Right lobe of liver (tissue), 6 donors: ENCODE results near the gene WDR82. TPM values are rescaled to one million over a fixed set of nuclear protein-coding genes. Genes with fewer than 3 reads are reported as not detected.
A peak's percentile ranks its signal among the peaks of the same experiment; 100 is the strongest.
"Not testable (repeated sequence)": the region's sequence is repeated elsewhere in the genome, so short reads cannot be mapped to it uniquely, and the experiment has no call there.

Source experiments
- ATAC-seq, 4 donors: fragments of 200-7000 bp; cut with Tn5 transposase; one replicate each; pipeline ENCODE4 v1.9.1; 2020; ENCODE audit warnings: mild to moderate bottlenecking in 4 of 4, moderate library complexity in 4 of 4
- DNase-seq, 3 donors: peaks; one replicate each; pipeline ENCODE4 v3.0.0-alpha.2; 2020
- H3K27ac ChIP-seq, 3 donors: fragments of 200-600 bp; one replicate each; pipeline ENCODE4 v1.8.0; 2022
- H3K27me3 ChIP-seq, 2 donors: fragments of 200-600 bp; one replicate each; pipeline ENCODE4 v1.8.0; 2022
- H3K36me3 ChIP-seq, 4 donors: fragments of 200-600 bp; sonication (generic) in 1 of 4; one replicate each; pipeline versions ENCODE4 v1.5.1 to v1.8.0; 2017 to 2022; ENCODE audit warnings: control low read depth in 1 of 4
- H3K4me1 ChIP-seq, 4 donors: fragments of 200-600 bp; sonication (generic) in 1 of 4; one replicate each; pipeline versions ENCODE4 v1.5.1 to v1.8.0; 2017 to 2022; ENCODE audit warnings: control low read depth in 1 of 4
- H3K4me3 ChIP-seq, 3 donors: fragments of 200-600 bp; one replicate each; pipeline ENCODE4 v1.8.0; 2022
- H3K9me3 ChIP-seq, 4 donors: fragments of 200-600 bp; sonication (generic) in 1 of 4; one replicate each; pipeline versions ENCODE4 v1.5.1 to v1.8.0; 2017 to 2022; ENCODE audit warnings: control low read depth in 1 of 4
- POLR2A ChIP-seq: fragments of 450-650 bp; IDR thresholded peaks from one replicate; pipeline ENCODE4 v1.6.1; 2017; ENCODE audit warnings: antibody characterized with exemption, mild to moderate bottlenecking
- WGBS: methylation state at CpG from one replicate; pipeline ENCODE4 v1.1.6; 2018; ENCODE audit warnings: low coverage, low lambda C conversion rate; ENCODE audit not compliant: insufficient coverage; ENCODE audit errors: missing lambda C conversion rate; 5-methylcytosine and 5-hydroxymethylcytosine counted together
- intact Hi-C, 2 donors: fragments of 100-400 bp; cut with DNase I; formaldehyde crosslinking; loops; one replicate each; pipeline versions ENCODE4 v1.11.2 to v1.14.1; 2022
- total RNA-seq, 6 experiments: library from RNA; depleted of rRNA in 2 of 6; stranded (reverse); fragments of >200 nt in 2 of 6; fragmentation: NEBNext Ultra II Directional in 3 of 6; extraction: Animal tissue kit (Norgen Biotek cat#: 25700) in 3 of 6; gene quantifications; one replicate each; pipeline versions ENCODE4 v1.1.0 to v1.2.4, GENCODE V29; 2016 to 2023
- TF ChIP-seq, protein P1 (sequence below), 4 donors: fragments of 200-600 bp in 3 of 4; fragments of 450-650 bp in 1 of 4; IDR thresholded peaks; one replicate each; pipeline versions ENCODE4 v1.5.1 to v1.8.0; 2016 to 2022; ENCODE audit warnings: antibody characterized with exemption in 4 of 4, mild to moderate bottlenecking in 2 of 4
- donor health status: DM: no; HTN: yes; CAD: no.
- donor health status: DM: no; HTN: no; CAD: no.
- donor health status: DM: no; HTN: no; CAD: no.
- donor health status: DM: no; HTN: yes; CAD: no.
- donor health status: DM: no; HTN: yes; CAD: no.

WDR82 gene
- total RNA-seq, 6 experiments from 2014 or later = 14.1 to 25.2 (median 20.7) TPM

DNA sequence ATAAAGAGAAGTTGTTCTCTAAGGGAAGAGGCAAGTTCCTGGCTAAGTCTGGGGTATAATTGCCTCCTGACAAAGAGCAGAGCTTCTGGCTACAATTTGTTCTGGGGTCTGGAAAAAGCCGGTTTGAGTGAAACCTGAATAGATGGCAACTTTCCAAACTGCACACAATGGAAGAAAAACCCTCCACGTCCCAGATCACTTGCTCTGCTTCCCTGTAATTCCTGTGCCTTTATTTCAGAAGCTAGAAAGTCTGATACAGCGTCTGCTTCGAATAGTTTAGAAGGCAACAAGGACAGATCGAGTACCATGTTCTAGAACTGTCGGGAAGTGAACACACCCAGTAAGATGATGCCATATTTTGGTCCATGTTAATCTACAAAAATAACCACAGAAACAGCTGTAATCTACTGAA is 1.6 kb upstream of the WDR82 start:
- TF ChIP-seq, protein P1, sequence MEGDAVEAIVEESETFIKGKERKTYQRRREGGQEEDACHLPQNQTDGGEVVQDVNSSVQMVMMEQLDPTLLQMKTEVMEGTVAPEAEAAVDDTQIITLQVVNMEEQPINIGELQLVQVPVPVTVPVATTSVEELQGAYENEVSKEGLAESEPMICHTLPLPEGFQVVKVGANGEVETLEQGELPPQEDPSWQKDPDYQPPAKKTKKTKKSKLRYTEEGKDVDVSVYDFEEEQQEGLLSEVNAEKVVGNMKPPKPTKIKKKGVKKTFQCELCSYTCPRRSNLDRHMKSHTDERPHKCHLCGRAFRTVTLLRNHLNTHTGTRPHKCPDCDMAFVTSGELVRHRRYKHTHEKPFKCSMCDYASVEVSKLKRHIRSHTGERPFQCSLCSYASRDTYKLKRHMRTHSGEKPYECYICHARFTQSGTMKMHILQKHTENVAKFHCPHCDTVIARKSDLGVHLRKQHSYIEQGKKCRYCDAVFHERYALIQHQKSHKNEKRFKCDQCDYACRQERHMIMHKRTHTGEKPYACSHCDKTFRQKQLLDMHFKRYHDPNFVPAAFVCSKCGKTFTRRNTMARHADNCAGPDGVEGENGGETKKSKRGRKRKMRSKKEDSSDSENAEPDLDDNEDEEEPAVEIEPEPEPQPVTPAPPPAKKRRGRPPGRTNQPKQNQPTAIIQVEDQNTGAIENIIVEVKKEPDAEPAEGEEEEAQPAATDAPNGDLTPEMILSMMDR (IDR thresholded peaks at IDR 0.05) = no peak
- no peak for TF ChIP-seq POLR2A
- H3K27ac ChIP-seq = peak overlapping the region; percentile 97
- H3K27me3 ChIP-seq = no peaks in the 10 kb centered on the region
- ATAC-seq = no peak
- peaks cover 0 to 56% (median 17%) of the 10 kb centered on the region in 4 donors for H3K4me1 ChIP-seq
- no peak overlapping the region for H3K4me3 ChIP-seq
- 57% methylated on average over 6 of the region's 6 CpGs for WGBS
- intact Hi-C loops = no loop called here
- DNase-seq = no peak
- no peaks in the 10 kb centered on the region for H3K9me3 ChIP-seq
- no peaks in the 10 kb centered on the region for H3K36me3 ChIP-seq

DNA sequence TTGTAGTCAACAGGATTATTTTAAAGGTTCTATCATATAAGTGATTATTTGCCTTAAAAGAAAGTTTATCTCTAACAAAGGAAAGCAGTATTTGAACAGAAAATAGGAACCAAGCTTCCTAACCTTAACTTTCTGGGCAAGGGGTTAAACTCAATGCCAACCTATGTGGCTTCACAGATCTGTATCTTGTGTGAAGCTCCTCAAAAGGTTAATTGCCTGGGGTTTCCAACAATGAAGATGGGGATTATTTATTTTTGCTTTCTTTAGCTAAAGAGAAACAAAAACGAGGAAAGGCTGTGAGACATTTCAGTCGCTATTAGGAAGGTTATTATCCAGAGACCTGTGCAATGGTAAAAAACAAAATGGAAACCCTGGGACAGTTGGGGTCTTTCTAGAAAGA is 1.1 kb upstream of the WDR82 start:
- Histone ChIP-seq H3K4me1 (peaks cover 0 to 53% (median 17%) of the 10 kb centered on the region in 4 donors), H3K9me3 (no peaks in the 10 kb centered on the region), H3K4me3 (no peak overlapping the region), H3K27ac (peak overlapping the region; percentile 97), H3K36me3 (no peaks in the 10 kb centered on the region), H3K27me3 (no peaks in the 10 kb centered on the region)
- DNase-seq = no peak
- no peak for TF ChIP-seq POLR2A
- TF ChIP-seq, protein P1 (IDR thresholded peaks at IDR 0.05) = no peak
- WGBS = 25% methylated on average over 2 of the region's 2 CpGs
- ATAC-seq = no peak
- intact Hi-C loops = loop anchor here in 1 of 2 donors (5.0 kb wide), 1 partner anchor 42 kb away; the partner anchor contains the start of gene TWF2

DNA sequence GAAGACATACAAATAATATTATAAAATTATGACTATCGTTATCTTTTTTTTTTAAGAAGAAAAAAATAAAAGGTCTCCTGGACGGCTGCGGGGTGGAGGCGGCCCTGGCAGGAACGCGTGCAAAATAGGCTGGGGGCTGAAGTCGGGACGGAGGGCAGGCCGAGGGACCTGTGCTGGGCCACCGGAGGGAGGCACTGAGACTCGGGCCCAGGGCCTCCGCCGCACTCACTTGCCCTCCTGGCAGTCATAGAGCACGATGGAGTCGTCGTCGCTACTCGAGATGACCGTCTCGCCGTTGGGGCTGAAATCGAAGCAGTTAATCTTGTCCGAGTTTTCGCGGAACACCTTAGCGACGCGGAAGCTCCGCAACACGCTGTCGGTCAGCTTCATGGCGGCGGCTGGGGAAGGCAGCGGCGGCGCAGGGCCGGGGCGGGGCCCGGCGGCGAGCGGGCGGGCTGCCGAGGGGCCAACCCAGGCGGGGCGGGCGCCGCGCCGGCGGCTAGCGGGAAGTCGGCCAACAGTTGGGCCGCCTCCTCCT is 408 bp downstream of the WDR82 start:
- Histone ChIP-seq H3K9me3 (no peaks in the 10 kb centered on the region), H3K27me3 (no peaks in the 10 kb centered on the region), H3K36me3 (peaks cover 0 to under 1% (median 0%) of the 10 kb centered on the region in 4 donors), H3K4me1 (peaks cover 0 to 49% (median 16%) of the 10 kb centered on the region in 4 donors), H3K27ac (peak overlapping the region; percentile 97), H3K4me3 (peak overlapping the region; percentile 84 to 97 (median 90))
- TF ChIP-seq, protein P1 (IDR thresholded peaks at IDR 0.05) = peak; percentile 23 to 39 (median 34)
- TF ChIP-seq POLR2A = no peak
- peak; percentile 55 to 78 (median 75) for ATAC-seq
- no peak for DNase-seq
- intact Hi-C loops = loop anchor here in 1 of 2 donors (5.0 kb wide), 1 partner anchor 41 kb away; the partner anchor contains the start of gene TWF2
- 0% methylated on average over 23 of the region's 54 CpGs for WGBS

DNA sequence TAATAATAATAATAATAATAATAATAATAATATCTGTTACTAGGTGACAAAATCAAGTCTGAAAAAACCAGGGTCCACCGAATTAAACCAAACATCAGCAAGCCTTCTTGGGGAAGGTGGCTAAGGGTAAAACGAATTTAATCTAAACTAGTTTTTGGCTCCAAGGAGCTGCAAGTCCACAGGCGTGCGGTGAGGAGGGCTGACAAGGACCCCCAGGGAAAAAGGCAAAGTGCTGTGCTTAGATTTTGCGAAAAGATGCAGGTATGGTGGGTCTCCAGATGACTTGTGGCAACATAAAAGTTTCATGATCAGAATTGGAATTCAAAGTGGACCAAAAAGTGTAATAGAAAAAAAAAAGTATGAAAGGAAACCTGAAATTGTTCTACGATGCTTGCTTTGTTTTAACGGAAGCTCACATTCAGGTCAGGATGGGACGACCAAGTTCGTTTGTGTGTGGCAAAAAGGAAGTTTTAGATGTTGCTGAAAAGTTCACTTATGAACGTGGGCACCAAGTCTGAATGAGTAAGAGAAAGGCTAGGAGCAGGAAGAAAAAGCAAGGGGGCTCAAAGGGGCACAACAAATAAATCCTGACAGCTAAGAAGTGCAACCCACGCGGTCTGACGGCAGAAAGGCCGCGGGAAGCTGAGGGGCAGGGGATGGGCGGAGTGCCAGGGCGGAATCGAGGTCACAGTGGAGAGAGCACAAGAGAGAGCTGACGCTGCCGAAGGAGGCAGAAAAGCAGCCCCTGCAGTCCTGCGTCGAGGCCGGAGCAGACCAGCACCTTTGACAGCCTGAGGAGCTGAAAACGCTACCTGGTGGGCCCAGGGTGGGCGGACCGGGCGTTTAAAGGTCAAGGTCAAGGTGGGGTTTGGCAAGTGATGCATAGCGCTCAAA is 1.1 kb downstream of the WDR82 start:
- WGBS = 2% methylated on average over 20 of the region's 28 CpGs
- peak overlapping the region; percentile 97 for H3K27ac ChIP-seq
- DNase-seq (peak; percentile 88 to 90 (median 89)), ATAC-seq (peak; percentile 57 to 71 (median 60))
- no peaks in the 10 kb centered on the region for H3K9me3 ChIP-seq
- peak overlapping the region; percentile 84 to 97 (median 90) for H3K4me3 ChIP-seq
- peaks cover 0 to 5% (median 0%) of the 10 kb centered on the region in 4 donors for H3K36me3 ChIP-seq
- H3K27me3 ChIP-seq = no peaks in the 10 kb centered on the region
- TF ChIP-seq POLR2A = peak; percentile 66
- TF ChIP-seq, protein P1 (IDR thresholded peaks at IDR 0.05) = no peak
- H3K4me1 ChIP-seq = peaks cover 0 to 42% (median 12%) of the 10 kb centered on the region in 4 donors
- intact Hi-C loops = loop anchor here in 1 of 2 donors (5.0 kb wide), 1 partner anchor 40 kb away; the partner anchor contains the start of gene TWF2

DNA sequence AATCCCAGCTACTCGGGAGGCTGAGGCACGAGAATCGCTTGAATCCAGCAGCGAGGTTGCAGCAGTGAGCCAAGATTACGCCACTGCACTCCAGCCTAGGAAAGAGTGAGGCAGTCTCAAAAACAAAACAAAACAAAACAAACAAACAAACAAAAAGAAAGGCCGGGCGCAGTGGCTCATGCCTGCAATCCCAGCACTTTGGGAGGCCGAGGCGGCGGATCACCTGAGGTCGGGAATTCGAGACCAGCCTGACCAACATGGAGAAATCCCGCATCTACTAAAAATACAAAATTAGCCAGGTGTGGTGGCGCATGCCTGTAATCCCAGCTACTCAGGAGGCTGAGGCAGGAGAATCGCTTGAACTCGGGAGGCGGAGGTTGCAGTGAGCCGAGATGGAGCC is 3.7 kb downstream of the WDR82 start:
- H3K9me3 ChIP-seq, H3K4me3 ChIP-seq, H3K27me3 ChIP-seq, DNase-seq, ATAC-seq, H3K36me3 ChIP-seq: not testable (repeated sequence)
- H3K27ac ChIP-seq = peak overlapping the region in 1 of 3 donors; percentile 97
- WGBS = 63% methylated on average over 18 of the region's 18 CpGs
- H3K4me1 ChIP-seq = peaks cover 0 to 57% (median 18%) of the 10 kb centered on the region in 4 donors
- intact Hi-C loops = loop anchor here in 1 of 2 donors (5.0 kb wide), 1 partner anchor 37 kb away; the partner anchor contains the start of gene TWF2
